CD8-positive, alpha-beta memory T cell (primary cell): ENCODE measurements around the gene PEF1. TPM values are rescaled to one million over a fixed set of nuclear protein-coding genes. Genes with fewer than 3 reads are reported as not detected.
A peak's percentile ranks its signal among the peaks of the same experiment; 100 is the strongest.

Experiments used
- CTCF ChIA-PET: fragments of 350-600 bp; sonication (Branson Sonifier 250); formaldehyde crosslinking; loops from one replicate; lab custom pipeline; 2021; ENCODE audit warnings: antibody characterized with exemption; lab: Charles Lee
- POLR2A ChIA-PET: fragments of 350-600 bp; sonication (Branson Sonifier 250); formaldehyde crosslinking; loops from one replicate; lab custom pipeline; 2021; ENCODE audit warnings: antibody characterized with exemption; lab: Charles Lee
- DNase-seq, 5 donors: peaks; one replicate each; pipeline versions ENCODE4 v3.0.0 to v3.0.0-alpha.2; 2020 to 2022; ENCODE audit warnings: mixed read lengths in 1 of 5
- H3K27ac ChIP-seq: one replicate; pipeline ENCODE4 v1.7.0; 2013; ENCODE audit warnings: low read depth, mild to moderate bottlenecking, low read length, moderate library complexity
- H3K27me3 ChIP-seq: 2 replicates; pipeline ENCODE4 v1.7.0; 2013; ENCODE audit warnings: low read length, mild to moderate bottlenecking; ENCODE audit not compliant: insufficient read depth, poor library complexity, severe bottlenecking
- H3K36me3 ChIP-seq: 2 replicates; pipeline ENCODE4 v1.7.0; 2013; ENCODE audit warnings: mild to moderate bottlenecking, low read length, moderate library complexity; ENCODE audit not compliant: insufficient read depth
- H3K4me1 ChIP-seq: 2 replicates; pipeline ENCODE4 v1.7.0; 2013; ENCODE audit warnings: mild to moderate bottlenecking, low read length, moderate library complexity; ENCODE audit not compliant: insufficient read depth
- H3K4me3 ChIP-seq: 2 replicates; pipeline ENCODE4 v1.7.0; 2013; ENCODE audit warnings: mild to moderate bottlenecking, low read length
- H3K9me3 ChIP-seq: 2 replicates; pipeline ENCODE4 v1.7.0; 2013; ENCODE audit warnings: mild to moderate bottlenecking, low read length
- H3K27ac Mint-ChIP-seq, 8 donors: one replicate each; pipeline ENCODE4 v1.8.0; 2020 to 2021; ENCODE audit warnings: mixed read lengths in 8 of 8, mild to moderate bottlenecking in 6 of 8, inconsistent platforms in 3 of 8, moderate library complexity in 3 of 8
- H3K27me3 Mint-ChIP-seq, 2 donors: one replicate each; pipeline ENCODE4 v1.8.0; 2020 to 2021; ENCODE audit warnings: mixed read lengths in 2 of 2, mild to moderate bottlenecking in 1 of 2, moderate library complexity in 1 of 2
- H3K36me3 Mint-ChIP-seq, 3 donors: one replicate each; pipeline ENCODE4 v1.8.0; 2020 to 2021; ENCODE audit warnings: mixed read lengths in 3 of 3, inconsistent platforms in 1 of 3, mild to moderate bottlenecking in 1 of 3
- H3K4me1 Mint-ChIP-seq, 3 donors: one replicate each; pipeline ENCODE4 v1.8.0; 2020 to 2021; ENCODE audit warnings: mixed read lengths in 3 of 3, inconsistent platforms in 1 of 3, mild to moderate bottlenecking in 1 of 3
- H3K4me3 Mint-ChIP-seq, 7 donors: one replicate each; pipeline ENCODE4 v1.8.0; 2020 to 2021; ENCODE audit warnings: mixed read lengths in 7 of 7, mild to moderate bottlenecking in 6 of 7, moderate library complexity in 4 of 7, inconsistent platforms in 2 of 7
- H3K9me3 Mint-ChIP-seq, 5 donors: one replicate each; pipeline ENCODE4 v1.8.0; 2020 to 2022; ENCODE audit warnings: mixed read lengths in 5 of 5, mild to moderate bottlenecking in 3 of 5, moderate library complexity in 2 of 5, inconsistent platforms in 1 of 5
- polyA plus RNA-seq: library from polyadenylated mRNA; unstranded; fragments of 300-500 nt; fragmentation: Illumina TruSeq; gene quantifications from one replicate; pipeline ENCODE4 v1.2.3, GENCODE V29; 2021
- total RNA-seq, 2 experiments: library from RNA; stranded (reverse); gene quantifications; one replicate each; pipeline ENCODE4 v1.2.3, GENCODE V29; 2021

PEF1 gene
- total and polyA plus RNA-seq, 3 experiments from 2014 or later, result 67.9 to 98.9 (median 69.9) TPM

DNA sequence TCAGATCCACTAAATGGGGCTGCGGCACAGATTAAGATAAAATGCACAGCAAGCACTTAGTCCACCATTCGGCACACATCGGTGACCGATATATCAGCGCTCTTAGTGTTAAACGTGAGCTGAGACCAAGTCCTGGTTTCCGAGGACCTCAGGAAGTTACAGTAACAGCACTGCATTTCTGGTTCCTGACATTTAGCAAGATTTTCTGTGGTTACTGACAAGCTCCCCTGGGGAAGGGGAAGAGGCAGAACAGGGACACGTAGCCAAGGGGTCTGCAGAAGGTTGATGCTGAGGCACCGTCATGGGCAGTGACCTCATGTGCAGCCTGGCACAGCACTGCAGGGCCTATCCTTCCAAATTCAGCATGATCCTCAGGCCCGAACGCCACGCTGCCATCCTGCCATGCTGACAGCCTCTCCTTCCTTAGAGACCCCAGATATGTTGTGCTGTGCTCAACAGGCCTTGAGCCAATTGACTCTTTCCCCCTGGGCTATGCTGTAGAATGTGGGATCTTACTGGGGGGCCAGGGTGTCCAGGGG lies 13.4 kb upstream of the PEF1 start:
- Mint-ChIP-seq H3K9me3 (no peaks in the 10 kb centered on the region), H3K36me3 (no peaks in the 10 kb centered on the region), H3K4me1 (no peaks in the 10 kb centered on the region), H3K27ac (no peak overlapping the region), H3K4me3 (no peak overlapping the region), H3K27me3 (peaks cover 0 to 8% of the 10 kb centered on the region in 2 donors)
- H3K4me3 ChIP-seq, result no peak overlapping the region
- ChIA-PET CTCF (interaction anchor here (8.4 kb wide), 1 partner anchor 131 kb away, joined by 89 read pairs; no protein-coding TSS in a partner anchor), POLR2A (no interaction called here)
- H3K4me1 ChIP-seq, result no peaks in the 10 kb centered on the region
- H3K36me3 ChIP-seq, result no peaks in the 10 kb centered on the region
- no peak overlapping the region for H3K27ac ChIP-seq
- no peaks in the 10 kb centered on the region for H3K27me3 ChIP-seq
- DNase-seq, result no peak
- no peaks in the 10 kb centered on the region for H3K9me3 ChIP-seq

DNA sequence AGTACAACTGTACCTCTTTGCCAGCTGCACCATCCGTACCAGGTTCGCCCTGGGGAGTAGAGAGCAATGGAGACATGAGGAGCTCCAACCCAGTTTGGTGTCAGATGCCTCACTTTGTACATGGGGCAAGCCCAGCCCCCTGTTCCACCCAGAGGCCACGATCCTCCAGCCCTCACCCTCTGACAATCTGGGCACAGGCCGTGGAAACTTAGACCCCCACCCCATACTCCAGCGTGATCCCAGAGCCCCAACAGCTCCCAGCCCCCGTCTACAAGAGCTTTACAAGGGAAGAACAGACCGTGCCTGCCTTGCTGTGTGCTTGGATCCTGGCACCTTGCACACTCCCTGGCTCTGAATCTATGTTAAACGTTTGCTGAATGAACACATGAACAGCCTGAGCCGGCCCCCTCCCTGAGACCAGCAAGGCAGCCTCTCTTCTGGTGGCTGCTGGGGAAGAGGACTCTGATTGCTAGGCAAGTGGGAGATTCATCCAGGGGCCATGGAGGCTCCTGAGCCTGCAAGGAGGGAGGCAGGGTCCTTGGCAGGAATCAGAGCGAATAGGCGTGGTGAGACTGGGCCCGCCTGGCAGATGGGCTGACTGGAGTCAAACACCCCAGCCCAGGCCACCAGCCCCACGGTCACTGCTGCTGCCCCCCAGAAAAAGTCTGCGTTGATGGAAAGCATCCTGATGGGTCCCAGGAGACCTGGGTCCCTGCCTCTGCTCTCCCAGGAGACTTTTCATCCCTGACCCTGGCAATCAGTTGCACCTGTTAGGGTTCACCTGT lies 12.5 kb upstream of the PEF1 start:
- DNase-seq, result no peak
- CTCF ChIA-PET, result interaction anchor here (0.5 kb wide), 1 partner anchor 1052 kb away, joined by 3 read pairs; no protein-coding TSS in a partner anchor
- H3K36me3 Mint-ChIP-seq, result no peaks in the 10 kb centered on the region
- peaks cover 0 to 7% of the 10 kb centered on the region in 2 donors for H3K27me3 Mint-ChIP-seq
- H3K27me3 ChIP-seq, result no peaks in the 10 kb centered on the region
- H3K27ac ChIP-seq, result no peak overlapping the region
- no peak overlapping the region for H3K27ac Mint-ChIP-seq
- no peak overlapping the region for H3K4me3 ChIP-seq
- H3K9me3 ChIP-seq, result no peaks in the 10 kb centered on the region
- no peaks in the 10 kb centered on the region for H3K9me3 Mint-ChIP-seq
- POLR2A ChIA-PET, result no interaction called here
- no peaks in the 10 kb centered on the region for H3K36me3 ChIP-seq
- H3K4me3 Mint-ChIP-seq, result no peak overlapping the region
- H3K4me1 Mint-ChIP-seq, result no peaks in the 10 kb centered on the region
- H3K4me1 ChIP-seq, result no peaks in the 10 kb centered on the region

DNA sequence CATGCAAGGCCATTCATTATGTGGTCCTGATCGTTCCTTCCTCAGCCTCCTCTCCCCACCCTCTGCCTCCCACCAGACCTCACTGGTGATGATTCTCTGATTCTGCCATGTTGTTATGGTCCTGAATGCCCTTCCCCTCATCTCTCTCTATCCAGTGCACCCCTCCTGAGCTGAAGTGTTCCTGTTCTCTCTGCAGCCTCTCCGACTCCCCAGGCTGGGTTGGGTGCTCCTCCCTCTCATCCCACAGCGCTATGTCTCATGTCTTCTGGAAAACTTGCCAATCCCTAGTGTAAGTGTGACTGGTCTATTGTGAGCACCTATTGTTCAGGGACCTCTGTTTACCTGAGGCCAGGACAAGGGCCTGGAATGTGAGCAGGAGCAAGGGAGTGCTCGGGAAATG lies 11.1 kb upstream of the PEF1 start:
- Histone ChIP-seq H3K27me3 (no peaks in the 10 kb centered on the region), H3K4me3 (no peak overlapping the region), H3K36me3 (no peaks in the 10 kb centered on the region), H3K27ac (no peak overlapping the region), H3K4me1 (no peaks in the 10 kb centered on the region), H3K9me3 (no peaks in the 10 kb centered on the region)
- POLR2A ChIA-PET, result no interaction called here
- no peak for DNase-seq
- peaks cover 0 to 7% of the 10 kb centered on the region in 2 donors for H3K27me3 Mint-ChIP-seq
- no peak overlapping the region for H3K4me3 Mint-ChIP-seq
- peak overlapping the region in 1 of 8 donors; percentile 58 for H3K27ac Mint-ChIP-seq
- H3K36me3 Mint-ChIP-seq, result no peaks in the 10 kb centered on the region
- CTCF ChIA-PET, result no interaction called here
- H3K9me3 Mint-ChIP-seq, result no peaks in the 10 kb centered on the region
- no peaks in the 10 kb centered on the region for H3K4me1 Mint-ChIP-seq

DNA sequence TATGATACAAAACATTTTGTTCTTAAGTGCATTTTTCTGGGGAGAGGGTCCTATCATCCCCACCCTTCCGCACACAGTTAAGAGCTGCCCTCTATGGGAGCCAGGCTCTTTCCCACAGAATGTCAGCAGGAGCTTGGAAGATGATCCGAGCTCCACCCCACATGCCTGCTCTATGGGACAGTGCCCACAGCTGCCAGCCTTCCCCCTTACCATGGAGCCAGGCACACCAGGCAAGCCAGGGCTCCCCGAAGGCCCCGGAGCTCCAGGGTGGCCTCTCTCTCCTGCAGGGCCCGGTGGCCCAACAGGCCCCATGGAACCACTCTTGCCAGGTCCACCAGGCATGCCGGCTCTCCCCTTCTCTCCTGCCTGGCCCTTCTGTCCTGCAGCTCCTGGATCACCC lies 10.4 kb upstream of the PEF1 start:
- Histone ChIP-seq H3K9me3 (no peaks in the 10 kb centered on the region), H3K27me3 (no peaks in the 10 kb centered on the region), H3K27ac (no peak overlapping the region), H3K4me3 (no peak overlapping the region), H3K4me1 (no peaks in the 10 kb centered on the region), H3K36me3 (no peaks in the 10 kb centered on the region)
- H3K27me3 Mint-ChIP-seq, result peaks cover 0 to 7% of the 10 kb centered on the region in 2 donors
- H3K27ac Mint-ChIP-seq, result peak overlapping the region in 1 of 8 donors; percentile 58
- no peaks in the 10 kb centered on the region for H3K36me3 Mint-ChIP-seq
- H3K9me3 Mint-ChIP-seq, result no peaks in the 10 kb centered on the region
- DNase-seq, result no peak
- ChIA-PET CTCF (interaction anchor here (0.7 kb wide), 1 partner anchor 9 kb away, joined by 3 read pairs; no protein-coding TSS in a partner anchor), POLR2A (no interaction called here)
- H3K4me3 Mint-ChIP-seq, result no peak overlapping the region
- no peaks in the 10 kb centered on the region for H3K4me1 Mint-ChIP-seq

DNA sequence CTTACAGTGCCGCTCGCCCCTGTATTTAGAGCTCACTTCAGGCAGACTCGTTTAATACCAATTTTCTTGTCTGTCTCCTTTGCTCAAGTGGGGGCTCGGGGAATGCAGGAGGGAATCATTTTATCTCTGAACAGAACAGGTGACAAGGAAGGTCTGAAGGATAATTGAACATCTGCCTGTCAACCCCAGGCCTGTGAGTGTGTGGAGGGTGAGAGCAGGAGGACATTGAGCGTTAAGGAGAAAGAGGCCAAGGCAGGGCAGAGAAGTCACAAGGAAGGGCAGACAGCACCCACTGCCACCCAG lies 9.7 kb upstream of the PEF1 start:
- Histone ChIP-seq H3K36me3 (no peaks in the 10 kb centered on the region), H3K4me3 (no peak overlapping the region), H3K9me3 (no peaks in the 10 kb centered on the region), H3K27me3 (no peaks in the 10 kb centered on the region), H3K27ac (no peak overlapping the region), H3K4me1 (no peaks in the 10 kb centered on the region)
- Mint-ChIP-seq H3K36me3 (peaks cover 0 to 2% (median 0%) of the 10 kb centered on the region in 3 donors), H3K4me1 (no peaks in the 10 kb centered on the region), H3K27me3 (peaks cover 0 to 7% of the 10 kb centered on the region in 2 donors), H3K9me3 (no peaks in the 10 kb centered on the region), H3K4me3 (no peak overlapping the region), H3K27ac (no peak overlapping the region)
- ChIA-PET POLR2A (no interaction called here), CTCF (interaction anchor here (0.7 kb wide), 1 partner anchor 10 kb away, joined by 3 read pairs; no protein-coding TSS in a partner anchor)
- no peak for DNase-seq

- H3K4me3 Mint-ChIP-seq, result no peak overlapping the region
- no peak overlapping the region for H3K4me3 ChIP-seq
- H3K27me3 ChIP-seq, result no peaks in the 10 kb centered on the region
- no peaks in the 10 kb centered on the region for H3K36me3 ChIP-seq
- ChIA-PET CTCF (no interaction called here), POLR2A (no interaction called here)
- DNase-seq, result no peak
- H3K27ac ChIP-seq, result no peak overlapping the region
- no peaks in the 10 kb centered on the region for H3K9me3 ChIP-seq
- H3K36me3 Mint-ChIP-seq, result peaks cover 0 to 2% (median 0%) of the 10 kb centered on the region in 3 donors
- no peaks in the 10 kb centered on the region for H3K4me1 Mint-ChIP-seq
- H3K4me1 ChIP-seq, result no peaks in the 10 kb centered on the region
- no peaks in the 10 kb centered on the region for H3K9me3 Mint-ChIP-seq
- peaks cover 0 to 7% of the 10 kb centered on the region in 2 donors for H3K27me3 Mint-ChIP-seq
- H3K27ac Mint-ChIP-seq, result peak overlapping the region in 1 of 8 donors; percentile 25
Measured at GRCh38 chr1:31653717-31654473, 9.2 kb upstream of the PEF1 start.

- no peaks in the 10 kb centered on the region for H3K4me1 ChIP-seq
- Mint-ChIP-seq H3K27me3 (peaks cover 0 to 7% of the 10 kb centered on the region in 2 donors), H3K9me3 (no peaks in the 10 kb centered on the region), H3K36me3 (peaks cover 0 to 2% (median 0%) of the 10 kb centered on the region in 3 donors), H3K27ac (no peak overlapping the region), H3K4me3 (no peak overlapping the region), H3K4me1 (no peaks in the 10 kb centered on the region)
- H3K9me3 ChIP-seq, result no peaks in the 10 kb centered on the region
- no peak for DNase-seq
- no peak overlapping the region for H3K4me3 ChIP-seq
- H3K27me3 ChIP-seq, result no peaks in the 10 kb centered on the region
- CTCF ChIA-PET, result interaction anchor here (1.0 kb wide), 1 partner anchor 10 kb away, joined by 3 read pairs; no protein-coding TSS in a partner anchor
- POLR2A ChIA-PET, result no interaction called here
- H3K27ac ChIP-seq, result no peak overlapping the region
- H3K36me3 ChIP-seq, result no peaks in the 10 kb centered on the region
Measured at GRCh38 chr1:31652891-31653499, 8.3 kb upstream of the PEF1 start.
